ENCODE measurements around the gene SIGLEC7. TPM values are rescaled to one million over a fixed set of nuclear protein-coding genes. Genes with fewer than 3 reads are reported as not detected.

The SIGLEC7 gene
- total RNA-seq, 2 donors from 2014 or later, result 1.8 to 5.5 TPM

DNA sequence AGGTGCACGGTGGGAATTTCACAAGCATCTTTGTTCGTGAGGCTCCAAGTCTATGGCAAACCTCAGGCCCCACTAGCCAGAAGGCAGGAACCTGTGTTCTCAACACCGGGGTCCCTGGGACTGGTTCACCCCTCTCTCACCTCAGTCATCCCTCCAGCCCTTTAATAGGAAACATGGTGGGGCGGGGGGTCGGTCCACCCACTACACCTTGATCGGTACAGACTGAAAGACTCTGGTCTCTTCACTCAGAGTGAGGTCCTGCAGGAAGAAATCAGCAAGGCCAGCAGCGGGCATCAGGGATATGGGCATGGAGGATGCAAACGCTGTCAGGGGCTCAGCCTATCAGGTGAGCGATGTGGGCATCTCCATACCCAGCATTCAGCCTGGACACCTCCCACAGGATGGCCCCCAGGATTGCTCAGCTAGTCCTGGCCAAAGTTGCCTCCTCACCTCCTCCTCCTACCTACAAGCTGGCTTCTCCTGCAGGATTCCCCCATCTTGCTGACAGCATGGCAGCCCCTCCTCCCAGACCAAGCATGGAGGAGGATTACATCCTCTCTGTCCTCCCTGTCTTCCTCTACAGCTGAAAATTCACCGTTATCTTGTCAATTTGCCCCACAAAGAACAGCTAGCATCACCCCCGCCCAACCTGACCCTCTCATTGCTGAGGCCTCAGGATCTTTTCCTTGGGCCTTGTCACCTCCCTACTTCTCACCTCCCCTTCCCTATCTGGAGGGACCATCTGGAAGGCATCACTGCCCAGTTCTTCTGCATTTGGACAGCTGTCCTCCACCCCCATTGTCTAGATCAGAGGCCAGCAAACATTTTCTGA is 45.5 kb downstream of the SIGLEC7 start:
- intact Hi-C loops (cut with DNase I), result no loop called here
- peak; percentile 41 for DNase-seq (ENCODE audit: low spot score)

DNA sequence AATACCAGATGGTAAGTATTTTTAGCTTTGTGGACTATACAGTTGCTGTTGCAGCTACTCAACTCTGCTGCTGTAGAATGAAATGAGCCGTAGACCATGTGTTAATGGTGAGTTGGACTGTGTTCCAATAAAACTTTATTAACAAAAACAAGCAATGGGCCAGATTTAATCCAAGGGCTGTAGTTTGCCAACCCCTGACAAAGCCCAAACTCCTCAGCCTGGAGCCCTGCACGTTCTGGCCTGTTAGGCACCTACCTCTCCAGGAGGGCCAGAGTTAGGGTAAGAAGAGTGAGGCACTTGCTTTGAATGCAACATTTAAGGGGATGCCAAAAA is 46.1 kb downstream of the SIGLEC7 start:
- no peak for DNase-seq (ENCODE audit: low spot score)

DNA sequence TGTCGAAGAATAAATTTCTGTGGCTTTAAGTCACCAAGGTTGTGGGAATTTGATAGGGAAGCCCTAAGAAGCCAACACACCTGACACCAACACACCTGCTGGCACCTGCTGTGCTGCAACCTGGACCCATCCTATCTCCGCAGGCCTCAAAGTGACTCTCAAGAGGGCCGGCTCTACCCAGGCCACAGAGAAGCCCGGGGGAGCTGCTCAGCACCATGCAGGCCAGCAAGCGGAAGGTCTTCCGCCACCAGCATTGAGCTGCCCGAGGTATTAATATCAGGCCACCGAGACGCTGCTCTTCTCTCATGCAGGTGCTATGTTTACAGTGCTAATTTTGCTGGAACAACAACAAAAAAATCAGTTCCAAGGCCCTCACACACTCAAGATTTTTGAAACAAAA is 50.6 kb downstream of the SIGLEC7 start:
- intact Hi-C loops (cut with DNase I), result no loop called here
- DNase-seq (ENCODE audit: low spot score), result peak; percentile 62

More for the DNA sequence above, 46.1 kb downstream of the SIGLEC7 start:
- intact Hi-C loops (cut with DNase I), result no loop called here

GRCh38 chr19:51194527-51195315 is 52.6 kb downstream of the SIGLEC7 start:
- intact Hi-C loops (cut with DNase I), result no loop called here
- DNase-seq (ENCODE audit: low spot score), result peak; percentile 73

DNA sequence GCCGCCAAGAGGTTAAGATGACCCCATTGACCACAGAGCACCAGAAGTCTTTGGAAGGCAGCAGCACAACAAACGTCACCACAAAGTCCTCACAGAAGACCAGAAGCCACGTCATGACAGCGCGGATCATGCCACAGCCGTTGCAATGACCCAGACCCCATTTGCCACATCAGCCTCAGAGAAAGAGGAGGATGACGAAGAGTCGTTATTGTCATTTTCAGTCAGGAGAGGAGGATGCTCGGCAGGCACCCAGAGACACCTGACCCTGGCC is 53.1 kb downstream of the SIGLEC7 start:
- DNase-seq (ENCODE audit: low spot score), result no peak
- intact Hi-C loops (cut with DNase I), result no loop called here

DNA sequence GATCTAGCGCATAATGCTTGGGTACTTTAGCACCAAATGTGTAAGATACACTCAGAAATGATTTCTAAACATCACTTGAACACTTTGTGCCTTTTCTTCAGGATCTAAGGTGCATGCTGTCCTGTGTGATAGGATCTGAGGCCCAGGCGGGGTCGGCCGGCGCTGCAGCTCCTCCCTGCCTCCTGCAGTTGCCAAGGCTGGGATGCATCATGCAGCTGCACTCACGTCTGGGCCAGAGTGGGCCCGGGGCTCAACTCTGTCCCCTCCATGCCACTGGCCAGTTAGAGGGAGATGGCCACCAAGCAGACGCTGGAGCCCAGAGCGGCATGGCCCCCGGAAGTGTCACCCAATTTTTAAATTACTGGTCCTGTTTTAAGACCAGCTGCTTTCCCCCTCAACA is 53.5 kb downstream of the SIGLEC7 start:
- intact Hi-C loops (cut with DNase I), result no loop called here
- peak; percentile 51 for DNase-seq (ENCODE audit: low spot score)

DNA sequence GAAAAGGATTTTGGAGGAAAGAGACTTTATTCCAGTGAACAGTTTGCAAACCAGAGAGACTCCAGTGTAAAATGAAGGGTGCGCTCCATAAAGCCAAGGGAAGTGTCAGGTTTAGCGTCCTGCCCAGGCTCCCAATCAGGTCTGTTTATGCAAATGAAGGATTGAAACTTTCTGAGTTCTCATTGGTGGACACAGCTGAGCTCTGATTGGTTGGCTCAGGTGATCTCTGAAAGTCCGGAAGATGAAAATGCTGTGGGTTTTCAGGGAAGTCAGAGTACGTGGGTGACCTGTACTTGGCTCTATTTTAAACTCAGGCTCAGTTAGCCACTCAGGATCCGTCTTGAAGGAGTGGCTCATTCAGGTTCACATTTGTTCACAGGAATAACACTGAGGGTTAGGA is 54.1 kb downstream of the SIGLEC7 start:
- intact Hi-C loops (cut with DNase I), result no loop called here
- DNase-seq (ENCODE audit: low spot score), result no peak

DNA sequence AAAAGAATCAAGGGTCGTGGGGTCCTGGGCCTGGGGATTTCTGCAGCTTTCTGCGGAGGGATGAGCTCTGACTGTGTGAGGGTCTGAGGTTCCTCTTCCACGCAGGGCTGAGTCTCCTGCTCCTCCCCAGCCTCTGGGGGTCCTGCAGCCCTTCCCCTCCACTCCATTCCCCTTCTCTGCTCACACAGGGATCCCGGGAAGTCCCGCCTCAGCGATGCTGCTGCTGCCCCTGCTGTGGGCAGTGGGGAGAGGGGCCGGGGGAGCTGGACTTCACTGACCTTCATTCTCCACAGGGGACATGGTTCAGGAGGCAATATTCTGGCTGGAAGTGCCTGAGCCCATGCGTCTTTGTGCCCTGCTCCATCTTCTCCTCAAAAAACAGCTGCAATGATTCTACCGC is 56.5 kb downstream of the SIGLEC7 start:
- DNase-seq (ENCODE audit: low spot score), result peak; percentile 69
- intact Hi-C loops (cut with DNase I), result no loop called here

DNA sequence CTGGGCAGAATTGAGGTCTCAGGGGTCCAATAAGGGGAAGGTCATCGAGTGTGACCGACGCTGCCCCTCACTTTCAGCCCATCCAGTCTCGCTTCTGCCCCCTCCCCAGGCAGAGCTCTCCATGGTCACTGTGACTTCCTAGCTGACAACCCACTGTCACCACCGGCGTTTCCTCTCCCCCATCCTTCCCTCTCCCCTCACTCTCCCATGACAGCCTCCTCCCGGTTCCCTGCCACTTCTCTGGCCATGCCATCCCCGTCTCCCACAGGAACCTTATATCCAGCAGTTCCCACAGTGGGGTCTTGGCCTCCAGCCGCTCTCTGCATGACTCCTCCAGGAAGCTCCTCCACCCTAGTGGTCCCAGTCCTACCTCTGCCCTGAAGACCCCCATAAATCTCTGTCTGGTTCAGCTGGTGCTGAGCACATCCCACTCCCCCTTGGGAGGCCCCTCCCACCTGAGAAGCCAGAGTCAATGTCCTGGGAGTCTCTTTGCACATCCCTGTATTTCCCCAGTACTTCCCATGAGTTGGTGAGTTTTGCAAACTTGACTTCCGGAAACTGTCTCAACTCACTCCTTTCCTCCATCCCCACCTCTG is 58.1 kb downstream of the SIGLEC7 start:
- peak; percentile 40 for DNase-seq (ENCODE audit: low spot score)
- intact Hi-C loops (cut with DNase I), result no loop called here

DNA sequence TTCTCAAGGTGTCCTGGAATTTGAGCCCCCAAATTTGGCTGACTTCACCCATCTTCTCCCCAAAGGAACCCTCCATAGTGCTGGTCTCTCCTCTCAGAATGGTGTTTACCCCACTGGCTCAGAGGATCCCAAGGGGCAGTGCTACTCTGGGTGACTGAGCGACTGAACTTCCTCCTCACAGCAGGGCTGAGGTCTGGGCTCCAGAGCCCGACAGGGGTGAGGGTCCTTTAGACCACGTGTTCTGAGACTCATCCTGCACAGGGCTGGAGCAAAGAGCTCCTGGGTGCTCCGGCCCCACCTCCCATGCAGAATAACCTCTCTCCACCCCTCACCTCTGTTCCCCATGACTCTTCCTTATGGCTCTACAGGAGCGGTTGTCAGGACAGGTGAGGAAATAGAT is 59.6 kb downstream of the SIGLEC7 start:
- peak; percentile 35 for DNase-seq (ENCODE audit: low spot score)
- intact Hi-C loops (cut with DNase I), result no loop called here

Other genes starting within 250 kb of the SIGLEC7 start
- not detected for gene KLK4, start 230.9 kb upstream of the SIGLEC7 start, total RNA-seq
- not detected for gene KLK5, start 189.3 kb upstream of the SIGLEC7 start, total RNA-seq
- gene KLK6, start 172.7 kb upstream of the SIGLEC7 start, total RNA-seq, result not detected
- gene KLK7, start 158.4 kb upstream of the SIGLEC7 start, total RNA-seq, result not detected
- gene KLK8, start 140.7 kb upstream of the SIGLEC7 start, total RNA-seq, result not detected
- not detected for gene KLK10, start 122.6 kb upstream of the SIGLEC7 start, total RNA-seq
- gene KLK11, start 115.7 kb upstream of the SIGLEC7 start, total RNA-seq, result not detected
- gene KLK12, start 107.3 kb upstream of the SIGLEC7 start, total RNA-seq, result not detected
- gene KLK13, start 77.2 kb upstream of the SIGLEC7 start, total RNA-seq, result not detected
- gene KLK14, start 59.4 kb upstream of the SIGLEC7 start, total RNA-seq, result not detected
- gene CTU1, start 33.9 kb upstream of the SIGLEC7 start, total RNA-seq, result 1 to 10 TPM; 3.7 to 5.0 TPM
- gene SIGLEC9, start 17.4 kb upstream of the SIGLEC7 start, total RNA-seq, result 10 to 100 TPM in 1 of 2 donors, 1 to 10 TPM in 1; 8.7 to 12.6 TPM
- gene CD33, start 82.8 kb downstream of the SIGLEC7 start, total RNA-seq, result 10 to 100 TPM in 1 of 2 donors, 1 to 10 TPM in 1; 10.0 to 17.4 TPM
- not detected for gene SIGLECL1, start 108.8 kb downstream of the SIGLEC7 start, total RNA-seq
- under 1 TPM; 0.19 to 0.33 TPM for gene IGLON5, start 169.3 kb downstream of the SIGLEC7 start, total RNA-seq
- 1 to 10 TPM; 2.0 to 2.9 TPM for gene VSIG10L, start 199.8 kb downstream of the SIGLEC7 start, total RNA-seq
- 10 to 100 TPM; 44.4 to 50.8 TPM for gene ETFB, start 224.1 kb downstream of the SIGLEC7 start, total RNA-seq
- gene CLDND2, start 226.7 kb downstream of the SIGLEC7 start, total RNA-seq, result 1 to 10 TPM in 1 of 2 donors, under 1 TPM in 1; 0.62 to 1.2 TPM
- 1 to 10 TPM; 3.0 to 4.8 TPM for gene NKG7, start 230.4 kb downstream of the SIGLEC7 start, total RNA-seq
- gene LIM2, start 245.7 kb downstream of the SIGLEC7 start, total RNA-seq, result not detected
- not detected for gene C19orf84, start 248.3 kb downstream of the SIGLEC7 start, total RNA-seq

All from posterior vena cava (tissue), 2 donors.